Lung (tissue), 12 donors: Measurements from ENCODE around the gene AGPAT2. TPM values are rescaled to one million over a fixed set of nuclear protein-coding genes. Genes with fewer than 3 reads are reported as not detected.

Experiments
- ATAC-seq: fragments of 200-7000 bp; cut with Tn5 transposase; one replicate; pipeline ENCODE4 v1.9.1; 2020; ENCODE audit warnings: moderate number of reproducible peaks; ENCODE audit not compliant: insufficient read depth, low FRiP score
- DNase-seq, 3 donors: peaks; one replicate each; pipeline ENCODE4 v3.0.0-alpha.2; 2013 to 2017
- H3K27ac ChIP-seq, 2 donors: one replicate each; pipeline ENCODE4 v1.5.1; 2013; ENCODE audit warnings: mild to moderate bottlenecking in 2 of 2, moderate library complexity in 2 of 2, control low read depth in 1 of 2, inconsistent platforms in 1 of 2, low read depth in 1 of 2, low read length in 1 of 2
- H3K27me3 ChIP-seq, 3 donors: one replicate each; pipeline ENCODE4 v1.5.1; 2013; ENCODE audit warnings: low read length in 2 of 3; ENCODE audit not compliant: control insufficient read depth in 3 of 3, insufficient read depth in 3 of 3
- H3K36me3 ChIP-seq, 4 donors: one replicate each; pipeline ENCODE4 v1.5.1; 2013; ENCODE audit warnings: low read length in 4 of 4, mild to moderate bottlenecking in 1 of 4, moderate library complexity in 1 of 4; ENCODE audit not compliant: control insufficient read depth in 4 of 4, insufficient read depth in 4 of 4
- H3K4me1 ChIP-seq, 5 donors: one replicate each; pipeline ENCODE4 v1.5.1; 2013; ENCODE audit warnings: low read length in 5 of 5, mild to moderate bottlenecking in 2 of 5, moderate library complexity in 1 of 5; ENCODE audit not compliant: control insufficient read depth in 5 of 5, insufficient read depth in 5 of 5
- H3K4me3 ChIP-seq: one replicate; pipeline ENCODE4 v1.5.1; 2013; ENCODE audit warnings: mild to moderate bottlenecking, control low read depth, moderate library complexity
- H3K9ac ChIP-seq, 2 donors: one replicate each; pipeline ENCODE4 v1.5.1; 2013; ENCODE audit warnings: low read length in 2 of 2, control low read depth in 1 of 2; ENCODE audit not compliant: insufficient read depth in 1 of 2
- H3K9me3 ChIP-seq, 4 donors: one replicate each; pipeline ENCODE4 v1.5.1; 2013; ENCODE audit warnings: low read length in 3 of 4, mild to moderate bottlenecking in 1 of 4, moderate library complexity in 1 of 4; ENCODE audit not compliant: control insufficient read depth in 4 of 4, insufficient read depth in 3 of 4
- WGBS, 2 donors: extraction: QIAGEN DNeasy Blood & Tissue Kit; methylation state at CpG; one replicate each; pipeline ENCODE4 v1.1.7; 2013; 5-methylcytosine and 5-hydroxymethylcytosine counted together
- polyA plus RNA-seq, 2 donors: library from polyadenylated mRNA; stranded (reverse); fragments of 200-250 nt; gene quantifications; one replicate each; pipeline ENCODE4 v1.2.1, GENCODE V29; 2013
- total RNA-seq, 2 donors: library from RNA; depleted of rRNA in 1 of 2; stranded (reverse); fragments of >200 nt in 1 of 2; gene quantifications; one replicate each; pipeline ENCODE4 v1.2.1, GENCODE V29; 2014 to 2021
- TF ChIP-seq, protein P1 (sequence below): IDR thresholded peaks from 2 replicates; pipeline ENCODE4 v1.5.1; 2012; ENCODE audit warnings: mild to moderate bottlenecking; ENCODE audit errors: control extremely low read depth, extremely low read depth
- donor health status: control.
- donor health status: control.
- donor health status: Bipolar disorder and iron deficiency.
- donor health status: healthy.
- donor health status: DM: yes; HTN: yes; CAD: no.

Gene AGPAT2
- total and polyA plus RNA-seq, 4 donors: 81.7 to 277 (median 177) TPM

DNA sequence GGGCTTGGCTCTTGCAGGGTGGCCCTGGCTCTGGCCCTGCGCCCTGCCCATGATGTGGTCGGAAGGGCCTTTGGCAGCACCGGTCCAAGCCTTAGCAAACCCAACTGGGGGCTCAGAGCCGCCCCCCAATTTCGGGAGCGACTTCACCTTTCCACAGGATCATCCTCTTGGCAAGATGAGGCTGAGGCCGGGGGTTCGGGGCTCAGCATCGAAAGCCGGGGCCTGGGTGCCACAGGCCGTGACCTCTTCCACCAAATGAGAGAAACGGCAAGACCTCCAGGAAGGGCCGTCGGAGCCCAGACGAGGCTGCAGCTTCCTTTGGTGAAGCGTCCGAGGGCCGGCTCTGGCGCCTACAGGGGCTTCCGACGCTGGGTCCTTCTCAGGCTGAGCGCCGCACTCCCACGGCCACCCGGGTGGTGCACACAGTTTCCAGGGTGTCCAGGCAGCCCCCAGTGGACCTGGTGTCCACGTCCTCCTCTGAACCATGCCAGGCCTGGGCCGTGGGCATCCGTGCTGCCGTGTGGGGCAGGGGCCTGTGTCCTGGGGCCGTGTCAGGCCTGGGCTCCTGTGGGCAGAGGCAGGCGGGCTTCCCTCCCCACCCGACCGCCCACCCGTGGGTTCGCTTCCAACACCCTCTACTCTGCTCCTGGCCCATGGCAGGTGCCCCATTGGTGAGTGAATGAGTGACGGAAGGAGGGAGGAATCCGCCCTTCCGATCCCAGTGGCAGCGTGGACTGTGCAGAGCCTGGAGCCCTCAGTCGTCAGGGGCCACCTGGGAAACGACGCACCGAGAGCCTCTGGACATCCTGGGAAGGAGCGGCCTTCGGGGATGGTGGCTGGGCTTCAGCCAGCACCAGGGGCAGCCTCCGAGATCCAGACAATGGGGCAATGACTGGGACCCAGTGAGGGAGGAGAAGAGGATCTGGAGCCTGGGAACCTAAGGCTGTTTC is 5.2 kb upstream of the AGPAT2 start:
- Histone ChIP-seq H3K36me3 (no peaks in the 10 kb centered on the region), H3K4me3 (no peak overlapping the region), H3K9me3 (no peaks in the 10 kb centered on the region), H3K4me1 (peaks cover 0 to 21% (median 17%) of the 10 kb centered on the region in 5 donors), H3K9ac (no peak overlapping the region), H3K27ac (no peak overlapping the region), H3K27me3 (no peaks in the 10 kb centered on the region)
- WGBS, 2 donors: 85 to 88% methylated on average over 46 of the region's 46 CpGs
- DNase-seq: no peak
- no peak for ATAC-seq
- TF ChIP-seq, protein P1, sequence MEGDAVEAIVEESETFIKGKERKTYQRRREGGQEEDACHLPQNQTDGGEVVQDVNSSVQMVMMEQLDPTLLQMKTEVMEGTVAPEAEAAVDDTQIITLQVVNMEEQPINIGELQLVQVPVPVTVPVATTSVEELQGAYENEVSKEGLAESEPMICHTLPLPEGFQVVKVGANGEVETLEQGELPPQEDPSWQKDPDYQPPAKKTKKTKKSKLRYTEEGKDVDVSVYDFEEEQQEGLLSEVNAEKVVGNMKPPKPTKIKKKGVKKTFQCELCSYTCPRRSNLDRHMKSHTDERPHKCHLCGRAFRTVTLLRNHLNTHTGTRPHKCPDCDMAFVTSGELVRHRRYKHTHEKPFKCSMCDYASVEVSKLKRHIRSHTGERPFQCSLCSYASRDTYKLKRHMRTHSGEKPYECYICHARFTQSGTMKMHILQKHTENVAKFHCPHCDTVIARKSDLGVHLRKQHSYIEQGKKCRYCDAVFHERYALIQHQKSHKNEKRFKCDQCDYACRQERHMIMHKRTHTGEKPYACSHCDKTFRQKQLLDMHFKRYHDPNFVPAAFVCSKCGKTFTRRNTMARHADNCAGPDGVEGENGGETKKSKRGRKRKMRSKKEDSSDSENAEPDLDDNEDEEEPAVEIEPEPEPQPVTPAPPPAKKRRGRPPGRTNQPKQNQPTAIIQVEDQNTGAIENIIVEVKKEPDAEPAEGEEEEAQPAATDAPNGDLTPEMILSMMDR: no peak

DNA sequence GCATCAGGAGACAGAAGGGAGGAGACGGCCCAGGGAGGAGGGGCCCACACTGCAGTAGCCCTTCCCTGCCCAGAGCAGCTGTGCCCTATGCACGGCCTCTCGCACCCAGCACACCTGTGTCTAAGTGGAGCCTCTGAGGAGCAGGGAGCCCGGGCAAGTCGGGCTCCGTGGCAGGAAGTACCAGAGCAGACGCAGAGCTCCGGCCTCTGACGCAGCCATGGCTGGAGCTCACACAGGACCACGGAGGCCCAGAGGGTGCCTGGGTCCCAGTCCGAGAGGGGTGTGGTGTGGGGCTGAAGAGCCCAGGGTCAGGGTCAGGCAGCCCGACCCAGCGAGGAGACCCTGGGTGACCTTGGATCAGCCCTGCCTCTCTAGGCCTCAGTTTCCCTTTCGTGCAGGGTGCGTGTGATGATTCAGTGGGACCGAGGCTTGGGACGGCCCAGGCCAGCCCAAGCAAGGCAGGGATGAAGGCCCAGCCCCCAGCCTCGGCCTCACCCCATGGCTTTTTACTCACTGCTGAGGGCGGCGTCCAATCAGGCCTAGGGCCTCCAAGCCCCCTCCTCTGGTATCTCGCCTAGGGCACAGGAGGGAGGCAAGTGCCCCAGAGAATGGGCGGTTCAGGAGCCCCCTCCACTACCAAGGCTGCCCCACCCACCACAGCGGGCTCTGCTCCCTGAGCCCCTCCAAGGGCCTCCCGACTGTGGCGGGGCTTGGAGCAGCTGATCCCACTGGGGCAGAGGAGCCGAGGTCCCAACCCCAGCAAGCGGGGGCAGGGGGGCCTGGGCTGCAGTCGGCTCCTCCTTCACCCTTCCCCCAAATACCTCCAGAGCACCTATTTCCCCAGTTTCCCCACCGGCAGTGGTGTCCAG is 4.3 kb upstream of the AGPAT2 start:
- no peak overlapping the region for H3K4me3 ChIP-seq
- TF ChIP-seq, protein P1: no peak
- 92 to 96% methylated on average over 26 to 29 of the region's 29 CpGs for WGBS, 2 donors
- H3K9me3 ChIP-seq: no peaks in the 10 kb centered on the region
- H3K36me3 ChIP-seq: no peaks in the 10 kb centered on the region
- DNase-seq (no peak), ATAC-seq (no peak)
- H3K9ac ChIP-seq: no peak overlapping the region
- no peaks in the 10 kb centered on the region for H3K27me3 ChIP-seq
- H3K27ac ChIP-seq: peak overlapping the region in 1 of 2 donors; percentile 27
- peaks cover 0 to 16% (median 16%) of the 10 kb centered on the region in 5 donors for H3K4me1 ChIP-seq

DNA sequence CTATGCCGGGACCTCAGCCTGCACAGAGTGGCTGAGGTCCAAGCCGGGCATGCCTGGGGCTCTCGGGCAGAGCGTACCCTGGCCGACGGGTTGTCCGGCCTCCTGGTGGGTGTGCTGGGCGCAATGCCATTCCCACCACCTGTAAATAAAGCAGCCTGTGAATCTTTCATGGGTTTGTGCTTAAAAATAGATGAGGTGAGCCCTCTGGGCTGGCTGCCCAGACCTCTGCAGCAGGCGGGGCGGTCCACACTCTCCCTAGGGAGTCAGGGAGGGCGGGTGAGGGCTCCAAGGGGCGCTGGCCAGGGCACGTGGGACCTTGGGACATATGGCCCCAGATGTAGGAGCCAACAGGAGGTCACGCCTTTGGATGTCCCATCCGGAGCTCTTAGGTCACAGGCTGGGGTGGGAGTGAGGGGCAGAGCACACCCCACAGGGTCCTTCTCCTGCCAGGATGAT is 3.6 kb upstream of the AGPAT2 start:
- no peaks in the 10 kb centered on the region for H3K9me3 ChIP-seq
- ATAC-seq (no peak), DNase-seq (no peak)
- peaks cover under 1 to 23% (median 17%) of the 10 kb centered on the region in 5 donors for H3K4me1 ChIP-seq
- WGBS, 2 donors: 68 to 80% methylated on average over 15 of the region's 15 CpGs
- H3K36me3 ChIP-seq: no peaks in the 10 kb centered on the region
- H3K27ac ChIP-seq: peak overlapping the region; percentile 38 to 81
- H3K4me3 ChIP-seq: no peak overlapping the region
- no peaks in the 10 kb centered on the region for H3K27me3 ChIP-seq
- TF ChIP-seq, protein P1: no peak
- H3K9ac ChIP-seq: no peak overlapping the region
